ENCODE data around the gene SATB1. TPM values are rescaled to one million over a fixed set of nuclear protein-coding genes. Genes with fewer than 3 reads are reported as not detected.
"Not testable (repeated sequence)": the region's sequence is repeated elsewhere in the genome, so short reads cannot be mapped to it uniquely, and the experiment has no call there.

Gene SATB1
- polyA plus RNA-seq, 4 donors: 38.8 to 44.7 (median 42.2) TPM

DNA sequence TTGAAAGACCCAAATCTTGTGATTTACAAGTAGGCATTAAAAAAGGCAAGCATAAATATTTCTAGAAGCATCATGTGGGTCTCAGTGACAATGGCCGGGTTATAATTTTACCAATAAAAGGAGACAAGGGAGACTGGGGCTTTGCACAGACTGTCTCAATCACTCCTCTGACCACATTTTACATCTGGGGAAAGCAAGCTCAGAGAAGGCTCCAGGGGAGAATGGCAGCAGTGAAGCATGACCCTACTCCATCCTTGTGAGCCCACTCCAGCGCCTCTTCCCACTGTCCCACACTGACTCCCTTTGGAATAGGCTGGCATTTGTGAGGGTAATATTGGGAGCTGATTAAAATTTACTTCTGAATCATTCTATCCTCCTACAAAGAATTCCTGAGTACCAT is 61.8 kb downstream of the SATB1 start:
- DNase-seq (ENCODE audit: low read depth in 4 of 4, low spot score in 2 of 4): no peak

GRCh38 chr3:18357747-18358146 is 67.4 kb downstream of the SATB1 start:
- no peak for DNase-seq (ENCODE audit: low read depth in 4 of 4, low spot score in 2 of 4)

- no peak for DNase-seq (ENCODE audit: low read depth in 4 of 4, low spot score in 2 of 4)
Observed at GRCh38 chr3:18355832-18356231, 69.3 kb downstream of the SATB1 start.

- no peak for DNase-seq (ENCODE audit: low read depth in 4 of 4, low spot score in 2 of 4)
Observed at GRCh38 chr3:18354701-18355100, 70.4 kb downstream of the SATB1 start.

DNA sequence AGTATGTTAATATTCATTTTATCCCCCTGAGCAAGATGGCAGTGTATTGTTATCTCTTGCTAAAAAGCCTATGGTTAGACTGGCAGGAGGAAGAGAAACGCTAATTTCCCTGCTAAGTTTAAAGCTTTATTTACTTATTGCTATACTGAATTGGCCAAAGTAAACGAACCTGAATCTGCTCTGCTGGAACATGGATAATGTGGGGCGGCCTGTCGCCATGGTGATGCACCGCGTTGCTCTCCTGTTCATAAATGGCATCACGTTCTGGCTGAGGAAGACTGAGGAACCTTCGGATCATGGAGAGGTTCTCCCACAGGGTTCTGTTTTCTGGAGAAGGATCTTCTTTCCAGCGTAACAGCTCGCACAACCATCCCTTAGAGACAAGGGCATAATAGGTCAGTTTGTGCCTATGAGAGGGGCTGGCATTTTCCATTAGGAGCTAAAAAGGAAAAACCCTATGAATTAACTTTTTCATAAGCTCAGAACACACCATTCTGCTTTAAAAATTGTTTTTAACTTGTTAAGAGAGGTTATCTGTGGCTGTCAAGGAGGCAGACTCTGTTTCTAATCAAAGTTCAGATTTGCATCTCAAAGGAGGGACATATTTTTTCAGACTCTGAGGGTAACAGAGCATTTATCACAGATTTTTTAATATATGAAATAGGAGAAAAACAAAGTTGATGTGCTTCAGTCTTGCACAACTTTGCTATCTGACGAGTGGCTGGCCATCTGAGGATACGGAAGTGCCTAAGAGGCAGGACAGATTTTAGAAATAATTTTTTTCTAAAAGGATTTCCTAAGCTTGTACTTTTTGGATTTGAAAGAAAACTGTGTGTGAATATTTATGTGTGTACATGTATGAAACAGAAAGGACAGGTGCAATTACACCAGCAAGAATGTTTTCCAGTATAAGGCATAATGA is 73.1 kb downstream of the SATB1 start:
- no peak for DNase-seq (ENCODE audit: low read depth in 4 of 4, low spot score in 2 of 4)

DNA sequence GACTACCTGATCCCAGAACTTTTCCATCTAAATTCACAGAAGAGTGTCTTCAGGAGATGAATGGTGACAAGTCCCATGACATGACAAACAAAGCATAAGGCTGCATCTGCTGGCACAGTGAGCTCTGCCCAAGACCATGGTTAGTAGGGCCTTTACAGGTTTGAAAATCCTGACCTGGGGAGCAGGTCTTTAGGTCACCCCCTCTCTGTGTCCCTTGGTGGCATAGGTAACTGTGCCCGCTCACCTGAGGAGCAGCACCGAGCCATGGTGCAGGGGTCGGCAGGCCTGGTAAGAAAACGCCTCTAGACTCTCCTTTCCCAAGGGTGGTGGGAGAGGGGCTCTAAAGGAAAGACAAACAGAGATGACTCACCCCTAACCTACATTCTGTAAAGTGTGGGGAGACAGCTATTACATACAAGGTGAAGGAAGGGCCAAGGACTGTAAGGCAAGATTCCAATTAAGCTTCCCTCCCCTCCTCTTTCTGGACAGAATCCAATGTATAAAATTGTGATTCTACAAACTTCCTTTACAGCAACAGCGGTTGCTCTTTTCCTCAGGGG is 74.0 kb downstream of the SATB1 start:
- no peak for DNase-seq (ENCODE audit: low read depth in 4 of 4, low spot score in 2 of 4)

- no peak for DNase-seq (ENCODE audit: low read depth in 4 of 4, low spot score in 2 of 4)
Observed at GRCh38 chr3:18349197-18349798, 75.8 kb downstream of the SATB1 start.

- DNase-seq (ENCODE audit: low read depth in 4 of 4, low spot score in 2 of 4): no peak
Observed at GRCh38 chr3:18346097-18346496, 79.0 kb downstream of the SATB1 start.

DNA sequence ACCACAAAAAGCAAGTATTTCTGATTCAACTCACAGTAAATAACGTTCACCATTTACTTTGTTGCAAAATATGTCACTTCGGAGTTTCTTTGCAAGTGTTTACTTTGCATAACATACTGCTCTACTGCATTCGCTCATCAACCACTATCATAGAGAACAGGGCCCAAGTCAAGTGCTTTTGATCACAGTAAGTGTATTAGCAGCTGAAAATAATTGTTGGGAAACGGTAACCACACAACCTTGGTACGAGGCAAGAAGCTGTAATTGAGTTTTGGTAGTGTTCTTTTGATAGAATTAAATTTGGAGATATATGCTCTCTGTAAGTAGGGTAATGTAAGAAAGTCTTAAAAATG is 80.1 kb downstream of the SATB1 start:
- no peak for DNase-seq (ENCODE audit: low read depth in 4 of 4, low spot score in 2 of 4)

DNA sequence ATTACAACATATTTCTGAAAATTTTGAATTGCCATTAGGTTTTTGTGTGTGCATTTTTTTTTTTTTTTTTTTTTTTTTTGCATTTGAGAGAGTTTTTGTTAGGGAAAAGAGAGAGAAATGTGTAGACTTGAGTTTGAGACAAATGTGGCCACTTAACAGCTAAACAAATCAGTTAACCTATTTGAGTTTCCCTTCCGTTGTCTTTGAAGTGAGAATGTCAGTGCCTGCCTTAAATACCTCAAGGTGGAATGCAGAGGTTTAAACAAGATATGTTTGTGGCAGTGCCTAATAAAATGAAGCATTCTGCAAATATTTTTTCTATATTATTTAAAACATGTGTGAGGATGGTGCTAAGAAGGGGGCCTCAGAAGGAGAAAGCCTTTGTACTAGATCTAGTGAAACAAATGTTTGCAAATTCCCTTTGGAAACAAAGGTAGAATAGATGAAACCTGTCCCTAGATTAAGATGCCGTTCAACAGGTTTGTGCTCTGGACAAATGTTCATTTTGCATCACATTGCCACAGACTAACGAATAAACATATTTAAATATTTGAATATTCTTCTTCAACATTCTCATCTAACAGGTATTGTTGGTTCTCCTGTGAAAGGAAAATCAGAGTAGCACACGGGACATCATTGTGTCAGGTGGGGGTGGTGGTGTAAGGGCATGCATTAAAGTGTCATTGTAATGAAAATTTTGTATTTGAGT is 80.7 kb downstream of the SATB1 start:
- no peak for DNase-seq (ENCODE audit: low read depth in 4 of 4, low spot score in 2 of 4)

- DNase-seq (ENCODE audit: low read depth in 4 of 4, low spot score in 2 of 4): no peak
Observed at GRCh38 chr3:18343809-18344208, 81.3 kb downstream of the SATB1 start.

DNA sequence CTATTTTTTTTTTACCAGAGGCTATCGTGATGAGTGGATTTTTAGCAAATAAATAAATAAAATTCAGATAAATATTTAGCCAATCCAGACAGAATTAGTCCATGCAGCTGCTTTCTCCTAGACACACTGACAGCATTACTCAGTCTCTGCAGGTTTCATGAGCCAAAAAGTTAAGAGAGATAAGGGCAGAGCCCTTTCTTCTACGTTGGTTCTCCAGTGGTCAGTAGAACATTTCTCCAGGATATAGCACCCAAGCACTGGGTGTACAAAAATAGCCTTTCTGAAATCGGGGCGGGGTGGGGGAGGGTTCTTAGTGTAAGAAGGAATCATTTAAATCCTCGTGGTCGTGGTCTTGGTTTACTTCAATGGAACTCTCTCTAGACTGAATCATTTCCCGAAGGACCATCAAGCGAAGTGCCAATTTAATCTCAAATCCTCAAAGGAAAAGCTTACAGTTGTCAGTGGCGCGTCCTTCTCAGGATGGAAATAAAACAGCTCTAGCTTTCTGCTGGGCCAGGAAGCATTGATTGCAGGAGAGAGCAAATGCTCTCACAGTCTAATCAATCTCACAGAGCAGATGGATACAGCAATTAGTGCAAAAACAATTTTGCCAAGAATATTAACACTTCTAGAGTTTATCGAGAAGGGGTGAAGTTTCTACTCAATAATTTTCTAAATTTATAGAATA is 86.2 kb downstream of the SATB1 start:
- DNase-seq (ENCODE audit: low read depth in 4 of 4, low spot score in 2 of 4): no peak

DNA sequence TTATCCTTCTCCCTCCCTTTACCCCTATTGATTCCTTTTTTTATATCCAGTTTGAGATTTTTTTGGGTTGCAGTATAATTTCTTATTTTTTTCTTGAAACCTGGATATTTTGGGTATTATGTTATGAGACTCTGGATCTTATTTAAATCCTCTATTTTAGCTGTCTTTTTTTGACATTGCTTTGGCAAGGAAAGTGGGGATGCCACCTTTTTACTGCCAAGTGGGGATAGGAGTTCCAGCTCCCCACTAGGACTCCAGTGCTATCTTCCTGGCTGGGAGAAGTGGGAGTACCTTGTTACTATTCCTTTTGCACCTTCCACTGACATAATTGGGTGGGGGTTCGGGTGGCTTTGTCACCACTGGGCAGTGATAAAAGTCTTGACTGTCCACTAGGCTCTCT is 87.9 kb downstream of the SATB1 start:
- DNase-seq (ENCODE audit: low read depth in 4 of 4, low spot score in 2 of 4): no peak

DNA sequence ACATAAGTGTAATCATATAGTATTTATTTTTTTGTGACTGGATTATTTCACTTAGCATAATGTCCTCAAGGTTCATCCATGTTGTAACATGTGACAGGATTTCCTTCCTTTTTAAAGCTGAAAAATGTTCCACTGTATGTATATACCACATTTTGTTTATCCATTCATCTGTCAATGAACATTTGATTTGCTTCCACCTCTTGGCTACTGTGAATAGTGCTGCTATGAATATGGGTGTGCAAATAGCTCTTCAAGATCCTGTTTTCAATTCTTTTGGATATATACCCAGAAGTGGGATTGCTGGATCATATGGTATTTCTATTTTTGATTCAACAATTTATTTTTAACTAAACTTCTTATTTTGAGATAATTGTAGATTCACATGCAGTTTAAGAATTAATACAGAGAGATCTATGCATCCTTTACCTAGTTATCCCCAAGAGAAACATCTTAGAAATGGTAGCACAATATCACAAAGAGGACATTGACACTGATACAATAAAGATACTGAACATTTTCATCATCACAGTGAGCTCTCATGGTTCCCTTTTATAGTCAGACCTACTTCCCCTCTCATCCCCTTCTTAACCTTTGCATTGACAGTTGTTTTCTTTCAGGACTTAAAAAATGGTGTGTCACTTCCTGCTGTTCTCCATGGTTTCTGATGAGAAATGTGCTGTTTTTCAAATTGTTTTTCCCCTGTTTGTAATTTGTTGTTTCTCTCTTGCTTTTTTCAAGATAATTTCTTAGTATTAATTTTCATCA is 90.1 kb downstream of the SATB1 start:
- DNase-seq (ENCODE audit: low read depth in 4 of 4, low spot score in 2 of 4): no peak

GRCh38 chr3:18330772-18331441 is 94.2 kb downstream of the SATB1 start:
- DNase-seq (ENCODE audit: low read depth in 4 of 4, low spot score in 2 of 4): not testable (repeated sequence)

- DNase-seq (ENCODE audit: low read depth in 4 of 4, low spot score in 2 of 4): no peak
Observed at GRCh38 chr3:18308096-18308650, 117.0 kb downstream of the SATB1 start.

DNA sequence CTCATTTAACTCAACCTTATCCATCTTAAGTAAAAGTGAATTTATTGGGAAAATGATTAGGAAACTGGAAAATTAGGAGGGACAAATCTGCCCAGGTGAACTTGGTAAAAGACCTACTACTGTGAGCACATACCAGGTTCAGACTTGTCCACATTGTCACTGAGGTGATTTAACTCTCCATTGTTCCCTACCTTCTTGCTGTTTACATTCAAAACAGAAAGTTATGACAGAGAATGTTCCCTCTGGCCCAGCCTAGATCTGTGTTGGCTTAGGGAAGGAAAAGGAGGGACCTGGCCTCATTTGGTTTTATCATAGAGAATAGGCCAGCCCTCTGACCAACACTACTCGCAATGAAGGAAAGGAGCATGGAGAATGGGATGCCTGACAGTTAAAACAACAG is 117.6 kb downstream of the SATB1 start:
- no peak for DNase-seq (ENCODE audit: low read depth in 4 of 4, low spot score in 2 of 4)

DNA sequence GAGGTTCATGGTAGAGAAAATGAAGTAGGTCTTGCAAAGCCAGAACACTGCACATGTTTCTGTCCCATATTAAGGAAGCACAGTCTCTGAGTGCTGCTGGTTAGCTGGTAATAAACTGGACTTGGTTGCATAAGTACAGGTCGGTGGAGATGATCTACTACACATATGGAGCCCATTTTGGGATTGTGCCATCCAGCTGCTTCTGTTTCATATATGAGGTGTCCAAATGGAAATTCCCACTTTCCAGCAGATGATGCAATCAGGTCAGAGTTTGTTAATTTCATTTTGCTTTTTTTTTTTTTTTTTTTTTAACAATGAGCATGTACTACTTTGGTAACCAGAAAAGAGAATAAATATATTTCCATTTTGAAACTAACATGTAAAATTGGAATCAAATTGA is 122.6 kb downstream of the SATB1 start:
- DNase-seq (ENCODE audit: low read depth in 4 of 4, low spot score in 2 of 4): no peak

DNA sequence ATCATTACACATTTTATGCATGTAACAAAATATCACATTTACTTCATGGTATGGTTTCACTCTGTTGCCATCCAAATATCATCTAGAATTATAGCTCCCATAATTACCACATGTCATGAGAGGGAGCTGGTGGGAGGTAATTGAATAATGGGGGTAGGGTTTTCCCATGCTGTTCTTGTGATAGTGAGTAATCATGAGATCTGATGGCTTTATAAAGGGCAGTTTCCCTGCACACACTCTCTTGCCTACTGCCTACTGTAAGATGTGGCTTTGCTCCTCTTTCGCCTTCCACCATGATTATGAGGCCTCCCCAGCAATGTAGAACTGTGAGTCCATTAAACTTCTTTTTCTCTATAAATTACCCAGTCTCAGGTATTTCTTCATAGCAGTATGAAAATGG is 123.4 kb downstream of the SATB1 start:
- DNase-seq (ENCODE audit: low read depth in 4 of 4, low spot score in 2 of 4): no peak

All from left renal cortex interstitium (tissue), 4 donors.